Loucy (cell line): ENCODE results near the gene CCDC148.

Experiments
- CTCF ChIP-seq: fragments of 200-600 bp; sonication (generic); conservative IDR thresholded peaks from 2 replicates; pipeline ENCODE4 v1.5.1; 2014; ENCODE audit warnings: mild to moderate bottlenecking, antibody characterized with exemption, low read length
- EZH2phosphoT487 ChIP-seq: fragments of 200-600 bp; IDR thresholded peaks from 2 replicates; pipeline ENCODE4 v1.6.1; 2018; ENCODE audit warnings: antibody characterized with exemption, mild to moderate bottlenecking, moderate library complexity, borderline replicate concordance

- TF ChIP-seq CTCF (no peak), EZH2phosphoT487 (no peak)
Measured at GRCh38 chr2:158291544-158292180, 164.9 kb downstream of the CCDC148 start.
